HL-60 (cell line): ENCODE measurements around the gene CBX1.
"Not testable (repeated sequence)": the region's sequence is repeated elsewhere in the genome, so short reads cannot be mapped to it uniquely, and the experiment has no call there.

Experiments used
- DNase-seq, 2 experiments: peaks; one replicate each; pipeline ENCODE4 v3.0.0-alpha.2; 2010 to 2020; ENCODE audit warnings: low read depth in 1 of 2, low spot score in 1 of 2
- H3K27ac ChIP-seq: fragments of 250-450 bp; sonication (Bioruptor Pico); replicated peaks from 2 replicates; pipeline ENCODE4 v1.5.1; 2020; ENCODE audit warnings: mild to moderate bottlenecking, moderate library complexity
- H3K27me3 ChIP-seq: fragments of 250-450 bp; sonication (Bioruptor Pico); 2 replicates; pipeline ENCODE4 v1.5.1; 2021; ENCODE audit warnings: mild to moderate bottlenecking, moderate library complexity; ENCODE audit not compliant: insufficient read depth, poor library complexity, severe bottlenecking
- H3K4me3 ChIP-seq: replicated peaks from 2 replicates; pipeline ENCODE4 v1.5.1; 2011; ENCODE audit warnings: mild to moderate bottlenecking, control low read depth, low read length; ENCODE audit not compliant: insufficient read depth
- GABPA ChIP-seq: IDR thresholded peaks from 2 replicates; pipeline ENCODE4 v1.6.1; 2012; ENCODE audit warnings: low read depth
- POLR2AphosphoS5 ChIP-seq: IDR thresholded peaks from 2 replicates; pipeline ENCODE4 v1.6.1; 2012; ENCODE audit warnings: low read depth
- SPI1 ChIP-seq: IDR thresholded peaks from 2 replicates; pipeline ENCODE4 v1.6.1; 2012; ENCODE audit warnings: low read depth, mild to moderate bottlenecking, borderline replicate concordance
- TF ChIP-seq, protein P1 (sequence below): IDR thresholded peaks from 2 replicates; pipeline ENCODE4 v1.6.1; 2012; ENCODE audit warnings: low read depth; ENCODE audit not compliant: insufficient replicate concordance
- TF ChIP-seq, protein P2 (sequence below): IDR thresholded peaks from one replicate; pipeline ENCODE4 v1.5.1; 2011; ENCODE audit warnings: low read length, control low read depth, inconsistent platforms; ENCODE audit not compliant: insufficient read depth

CBX1 gene

DNA sequence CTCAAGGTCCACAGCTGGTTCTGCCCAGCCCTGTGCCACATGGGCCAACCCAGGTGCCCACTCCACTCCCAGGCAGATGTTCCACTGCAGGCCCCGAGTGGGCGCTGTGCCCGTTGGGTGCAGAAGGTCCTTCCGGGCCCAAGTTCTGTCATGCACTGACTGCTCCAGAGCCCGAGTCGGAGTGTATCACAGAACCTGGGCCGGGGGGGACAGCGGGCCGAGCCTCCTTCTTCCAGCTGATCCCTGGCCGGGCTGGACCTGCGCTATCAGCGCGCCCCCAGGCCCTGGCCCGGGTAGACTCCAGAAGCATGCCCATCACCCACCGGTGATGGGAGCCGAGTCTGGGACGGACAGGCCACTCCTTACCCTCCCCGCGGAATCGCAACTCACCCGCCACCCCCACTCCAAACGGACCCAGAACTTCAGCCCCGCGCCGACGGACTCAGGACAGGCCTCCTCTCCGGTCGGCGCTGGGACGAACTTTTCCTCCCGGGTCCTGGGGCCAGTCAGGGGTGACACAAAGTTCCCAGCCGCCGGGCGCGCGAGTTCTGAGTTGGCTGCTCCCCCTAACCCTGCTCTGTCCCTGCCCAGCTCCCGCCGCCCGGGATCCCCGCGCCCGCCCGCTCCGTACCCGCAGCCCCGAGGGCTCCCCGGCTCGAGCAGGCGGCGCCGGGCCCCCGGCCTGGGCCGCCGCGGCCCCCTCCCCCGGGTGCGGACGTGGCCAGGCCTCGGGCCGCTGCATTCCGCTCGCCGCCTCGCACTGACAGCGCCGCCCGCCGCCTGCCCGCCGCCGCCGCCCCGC, 64.0 kb downstream of the CBX1 start, which contains the start of gene COPZ2:
Gene COPZ2, minus strand, starts transcription at position 762 of the 802 bp plus-strand sequence. Its CDS starts 20 bp downstream, at position 742.
- TF ChIP-seq, protein P1, sequence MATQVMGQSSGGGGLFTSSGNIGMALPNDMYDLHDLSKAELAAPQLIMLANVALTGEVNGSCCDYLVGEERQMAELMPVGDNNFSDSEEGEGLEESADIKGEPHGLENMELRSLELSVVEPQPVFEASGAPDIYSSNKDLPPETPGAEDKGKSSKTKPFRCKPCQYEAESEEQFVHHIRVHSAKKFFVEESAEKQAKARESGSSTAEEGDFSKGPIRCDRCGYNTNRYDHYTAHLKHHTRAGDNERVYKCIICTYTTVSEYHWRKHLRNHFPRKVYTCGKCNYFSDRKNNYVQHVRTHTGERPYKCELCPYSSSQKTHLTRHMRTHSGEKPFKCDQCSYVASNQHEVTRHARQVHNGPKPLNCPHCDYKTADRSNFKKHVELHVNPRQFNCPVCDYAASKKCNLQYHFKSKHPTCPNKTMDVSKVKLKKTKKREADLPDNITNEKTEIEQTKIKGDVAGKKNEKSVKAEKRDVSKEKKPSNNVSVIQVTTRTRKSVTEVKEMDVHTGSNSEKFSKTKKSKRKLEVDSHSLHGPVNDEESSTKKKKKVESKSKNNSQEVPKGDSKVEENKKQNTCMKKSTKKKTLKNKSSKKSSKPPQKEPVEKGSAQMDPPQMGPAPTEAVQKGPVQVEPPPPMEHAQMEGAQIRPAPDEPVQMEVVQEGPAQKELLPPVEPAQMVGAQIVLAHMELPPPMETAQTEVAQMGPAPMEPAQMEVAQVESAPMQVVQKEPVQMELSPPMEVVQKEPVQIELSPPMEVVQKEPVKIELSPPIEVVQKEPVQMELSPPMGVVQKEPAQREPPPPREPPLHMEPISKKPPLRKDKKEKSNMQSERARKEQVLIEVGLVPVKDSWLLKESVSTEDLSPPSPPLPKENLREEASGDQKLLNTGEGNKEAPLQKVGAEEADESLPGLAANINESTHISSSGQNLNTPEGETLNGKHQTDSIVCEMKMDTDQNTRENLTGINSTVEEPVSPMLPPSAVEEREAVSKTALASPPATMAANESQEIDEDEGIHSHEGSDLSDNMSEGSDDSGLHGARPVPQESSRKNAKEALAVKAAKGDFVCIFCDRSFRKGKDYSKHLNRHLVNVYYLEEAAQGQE = no peak
- TF ChIP-seq, protein P2, sequence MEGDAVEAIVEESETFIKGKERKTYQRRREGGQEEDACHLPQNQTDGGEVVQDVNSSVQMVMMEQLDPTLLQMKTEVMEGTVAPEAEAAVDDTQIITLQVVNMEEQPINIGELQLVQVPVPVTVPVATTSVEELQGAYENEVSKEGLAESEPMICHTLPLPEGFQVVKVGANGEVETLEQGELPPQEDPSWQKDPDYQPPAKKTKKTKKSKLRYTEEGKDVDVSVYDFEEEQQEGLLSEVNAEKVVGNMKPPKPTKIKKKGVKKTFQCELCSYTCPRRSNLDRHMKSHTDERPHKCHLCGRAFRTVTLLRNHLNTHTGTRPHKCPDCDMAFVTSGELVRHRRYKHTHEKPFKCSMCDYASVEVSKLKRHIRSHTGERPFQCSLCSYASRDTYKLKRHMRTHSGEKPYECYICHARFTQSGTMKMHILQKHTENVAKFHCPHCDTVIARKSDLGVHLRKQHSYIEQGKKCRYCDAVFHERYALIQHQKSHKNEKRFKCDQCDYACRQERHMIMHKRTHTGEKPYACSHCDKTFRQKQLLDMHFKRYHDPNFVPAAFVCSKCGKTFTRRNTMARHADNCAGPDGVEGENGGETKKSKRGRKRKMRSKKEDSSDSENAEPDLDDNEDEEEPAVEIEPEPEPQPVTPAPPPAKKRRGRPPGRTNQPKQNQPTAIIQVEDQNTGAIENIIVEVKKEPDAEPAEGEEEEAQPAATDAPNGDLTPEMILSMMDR = peak; percentile 60
- no peak for DNase-seq
- Histone ChIP-seq H3K27ac (no peak within 1 kb of the TSS), H3K27me3 (peaks cover 29% of the 10 kb centered on the region), H3K4me3 (peak within 1 kb of the TSS; percentile 50)

DNA sequence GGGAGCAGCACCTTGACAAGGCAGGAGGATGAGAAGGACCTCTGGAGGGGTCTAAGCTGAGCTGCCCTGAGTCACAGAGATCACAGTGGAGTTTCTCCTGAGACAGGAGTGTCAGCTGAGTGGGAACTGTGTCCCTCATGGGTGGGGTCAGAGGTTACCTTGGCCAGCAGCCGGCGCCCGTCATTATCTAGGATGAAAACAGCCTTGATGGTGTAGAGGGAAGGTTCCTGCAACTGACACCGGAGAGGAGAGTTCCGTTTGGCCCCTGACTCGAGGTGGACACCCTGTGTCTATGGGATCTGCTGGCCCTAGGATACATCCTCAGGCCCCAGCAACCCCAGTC, 64.6 kb downstream of the CBX1 start:
- Histone ChIP-seq H3K27me3 (peaks cover 32% of the 10 kb centered on the region), H3K4me3 (no peak overlapping the region), H3K27ac (no peak overlapping the region)
- TF ChIP-seq, protein P1 = no peak
- TF ChIP-seq SPI1 (no peak), POLR2AphosphoS5 (no peak), GABPA (no peak)
- TF ChIP-seq, protein P2 = no peak
- no peak for DNase-seq

DNA sequence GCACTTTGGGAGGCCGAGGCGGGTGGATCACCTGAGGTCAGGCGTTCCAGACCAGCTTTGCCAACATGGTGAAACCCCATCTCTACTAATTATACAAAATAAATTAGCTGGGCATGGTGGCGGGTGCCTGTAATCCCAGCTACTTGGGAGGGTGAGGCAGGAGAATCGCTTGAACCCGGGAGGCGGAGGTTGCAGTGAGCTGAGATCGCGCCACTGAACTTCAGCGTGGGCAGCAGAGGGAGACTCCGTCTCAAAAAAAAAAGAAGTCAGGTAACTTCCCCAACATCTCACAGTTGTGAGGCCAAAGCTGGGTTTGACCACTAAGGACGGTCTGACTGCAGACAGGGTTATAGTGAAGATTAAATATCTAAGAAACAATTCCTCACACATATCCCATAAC, 66.5 kb downstream of the CBX1 start:
- not testable (repeated sequence) for H3K27ac ChIP-seq, H3K4me3 ChIP-seq, DNase-seq
- peaks cover 32% of the 10 kb centered on the region for H3K27me3 ChIP-seq

DNA sequence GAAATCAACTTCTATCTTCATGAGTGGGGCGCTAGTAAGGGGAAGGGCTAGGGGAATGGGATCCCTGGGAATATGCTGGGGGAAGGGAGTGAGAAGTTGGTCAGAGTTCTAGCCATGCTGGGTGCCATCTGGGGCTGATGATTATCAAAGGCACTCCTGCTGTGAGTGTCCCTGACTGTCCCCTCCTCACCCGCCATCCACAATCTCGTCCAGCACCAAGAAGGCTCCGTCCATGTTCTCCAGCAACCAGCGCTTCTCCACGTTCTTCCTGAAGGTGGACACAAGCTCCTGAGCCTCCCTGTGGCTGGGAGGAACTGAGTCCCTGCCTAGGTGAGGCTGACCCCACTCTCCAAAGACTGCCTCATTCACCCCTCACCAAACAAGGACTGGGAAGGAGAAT, 69.3 kb downstream of the CBX1 start:
- no peak for TF ChIP-seq SPI1
- no peak for TF ChIP-seq POLR2AphosphoS5
- TF ChIP-seq, protein P2 = no peak
- TF ChIP-seq, protein P1 = no peak
- TF ChIP-seq GABPA = no peak
- H3K27ac ChIP-seq = no peak overlapping the region
- peaks cover 19% of the 10 kb centered on the region for H3K27me3 ChIP-seq
- H3K4me3 ChIP-seq = no peak overlapping the region
- DNase-seq = no peak
